Keratinocyte (primary cell): ENCODE results near the gene LONP1. TPM values are rescaled to one million over a fixed set of nuclear protein-coding genes. Genes with fewer than 3 reads are reported as not detected.

Source experiments
- DNase-seq: peaks from one replicate; pipeline ENCODE4 v3.0.0-alpha.2; 2011; ENCODE audit warnings: low read depth, missing footprints, low spot score
- FAIRE-seq: peaks from 2 replicates; lab custom pipeline; 2011; peaks lifted over from hg19 to GRCh38; lab: Jason Lieb, UNC
- H2AFZ ChIP-seq: 2 replicates; pipeline ENCODE4 v1.6.0; 2012; ENCODE audit warnings: low read length, control low read depth, inconsistent platforms; ENCODE audit not compliant: control insufficient read depth
- H3K27ac ChIP-seq: 2 replicates; pipeline ENCODE4 v1.5.1; 2011; ENCODE audit warnings: low read length; ENCODE audit not compliant: control insufficient read depth, insufficient read depth
- H3K27me3 ChIP-seq: 3 replicates; pipeline ENCODE4 v1.6.0; 2011; ENCODE audit warnings: low read length; ENCODE audit not compliant: control insufficient read depth, insufficient read depth; ENCODE audit errors: extremely low read depth
- H3K36me3 ChIP-seq, 2 experiments: 2 replicates in 1 of 2; 3 replicates in 1 of 2; pipeline ENCODE4 v1.5.1; 2011; ENCODE audit warnings: low read length in 2 of 2, mild to moderate bottlenecking in 1 of 2; ENCODE audit not compliant: control insufficient read depth in 2 of 2, insufficient read depth in 2 of 2; ENCODE audit errors: extremely low read depth in 1 of 2
- H3K4me1 ChIP-seq: 3 replicates; pipeline ENCODE4 v1.5.1; 2011; ENCODE audit warnings: low read length; ENCODE audit not compliant: control insufficient read depth, insufficient read depth; ENCODE audit errors: extremely low read depth
- H3K4me2 ChIP-seq: 3 replicates; pipeline ENCODE4 v1.6.0; 2011; ENCODE audit warnings: low read depth, low read length; ENCODE audit not compliant: control insufficient read depth, insufficient read depth; ENCODE audit errors: extremely low read depth
- H3K4me3 ChIP-seq, 3 experiments: fragments of 200-600 bp in 1 of 3; sonication (generic) in 1 of 3; 2 replicates in 2 of 3; 3 replicates in 1 of 3; pipeline ENCODE4 v1.5.1; 2011 to 2016; ENCODE audit warnings: low read length in 3 of 3, mild to moderate bottlenecking in 3 of 3, control low read depth in 2 of 3, inconsistent platforms in 1 of 3, low read depth in 1 of 3, mixed read lengths in 1 of 3, mixed run types in 1 of 3, moderate library complexity in 1 of 3; ENCODE audit not compliant: control insufficient read depth in 2 of 3, insufficient read depth in 2 of 3; ENCODE audit errors: extremely low read depth in 1 of 3
- H3K79me2 ChIP-seq: 2 replicates; pipeline ENCODE4 v1.6.0; 2012; ENCODE audit warnings: low read length; ENCODE audit not compliant: control insufficient read depth, insufficient read depth
- H3K9ac ChIP-seq: 3 replicates; pipeline ENCODE4 v1.6.0; 2011; ENCODE audit warnings: low read length; ENCODE audit not compliant: control insufficient read depth, insufficient read depth; ENCODE audit errors: extremely low read depth
- H3K9me1 ChIP-seq: 3 replicates; pipeline ENCODE4 v1.6.0; 2011; ENCODE audit warnings: low read length; ENCODE audit not compliant: control insufficient read depth, insufficient read depth; ENCODE audit errors: extremely low read depth
- H3K9me3 ChIP-seq: 2 replicates; pipeline ENCODE4 v1.5.1; 2012; ENCODE audit warnings: low read depth, low read length; ENCODE audit not compliant: control insufficient read depth
- H4K20me1 ChIP-seq: 3 replicates; pipeline ENCODE4 v1.6.0; 2011; ENCODE audit warnings: low read length; ENCODE audit not compliant: control insufficient read depth, insufficient read depth; ENCODE audit errors: extremely low read depth
- CTCF ChIP-seq, 3 experiments: IDR thresholded peaks in 1 of 3; conservative IDR thresholded peaks in 1 of 3; optimal IDR thresholded peaks in 1 of 3; 2 replicates in 2 of 3; 3 replicates in 1 of 3; pipeline versions ENCODE3 to v1.5.1; 2011; ENCODE audit warnings: low read length in 3 of 3, mild to moderate bottlenecking in 3 of 3, moderate library complexity in 2 of 3, control low read depth in 1 of 3, inconsistent platforms in 1 of 3; ENCODE audit not compliant: insufficient read depth in 2 of 3; ENCODE audit errors: extremely low read depth in 1 of 3
- EZH2 ChIP-seq: IDR thresholded peaks from one replicate; pipeline ENCODE4 v1.6.1; 2012; ENCODE audit warnings: inconsistent platforms, mild to moderate bottlenecking, low read length, moderate library complexity
- dilution Hi-C: fragments of 300-500 bp; cut with MboI; formaldehyde crosslinking; loops from one replicate; pipeline ENCODE4 v1.7.0; 2020; ENCODE audit warnings: low sequenced_read_pairs; ENCODE audit not compliant: extremely low pct_ligation_motif_present
- polyA plus RNA-seq, 5 experiments: library from polyadenylated mRNA; depleted of rRNA in 3 of 5; stranded (reverse) in 3 of 5; stranded (forward) in 1 of 5; unstranded in 1 of 5; fragments of >200 nt; gene quantifications; 1 replicate in 1 of 5; 2 replicates in 3 of 5; 3 replicates in 1 of 5; pipeline versions ENCODE4 v1.2.1 to v1.2.3, GENCODE V29; 2011 to 2012; ENCODE audit warnings: missing spikeins in 2 of 5, low read depth in 1 of 5, low replicate concordance in 1 of 5

LONP1 gene
- polyA plus RNA-seq, 1 donor (not counting 4 experiments of a cell fraction or from before 2014, with no cell fraction given): 24.2 TPM

DNA sequence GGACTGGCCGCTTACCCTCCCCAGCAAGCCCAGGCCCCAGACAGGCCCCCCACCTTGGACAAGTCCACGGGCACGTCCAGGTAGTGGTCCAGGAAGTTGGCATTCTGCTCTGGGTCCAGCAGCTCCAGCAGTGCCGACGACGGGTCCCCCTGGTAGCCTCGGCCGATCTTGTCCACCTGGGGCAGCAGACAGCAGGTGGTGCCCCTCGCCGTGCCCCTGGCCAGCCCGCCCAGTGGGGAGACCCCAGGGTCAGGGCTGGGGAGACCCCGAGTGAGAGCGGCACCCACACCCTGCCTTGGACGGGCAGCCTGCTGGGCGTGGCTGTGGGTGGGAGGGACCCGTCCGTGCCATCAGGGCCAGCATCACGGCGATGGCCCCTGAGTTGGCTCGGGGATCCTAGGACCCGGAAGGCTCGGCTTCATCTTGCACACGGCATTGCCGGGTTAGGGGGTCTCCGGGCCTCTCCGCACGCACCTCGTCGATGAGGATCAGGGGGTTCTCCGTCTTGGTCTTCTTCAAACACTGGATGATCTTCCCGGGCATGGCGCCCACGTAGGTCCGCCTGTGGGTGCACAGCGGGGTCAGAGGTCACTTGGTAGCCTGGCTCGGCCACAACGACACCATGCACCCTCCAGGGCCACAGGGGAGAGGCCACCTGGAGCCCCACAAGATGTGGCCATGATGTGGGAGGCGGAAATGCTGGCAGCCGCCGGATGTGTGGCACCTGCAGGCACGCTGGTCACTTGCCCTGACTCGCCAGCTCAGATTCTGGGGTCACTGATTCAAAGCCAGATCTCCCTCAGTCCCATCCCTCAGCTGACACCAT lies 23.5 kb downstream of the LONP1 start:
- Histone ChIP-seq H3K36me3 (peaks cover 16 to 60% of the 10 kb centered on the region in 2 experiments), H3K9me1 (no peaks in the 10 kb centered on the region), H3K4me3 (no peak overlapping the region), H3K4me1 (peaks cover 7% of the 10 kb centered on the region), H3K9me3 (no peaks in the 10 kb centered on the region), H2AFZ (no peak overlapping the region), H3K79me2 (peaks cover 39% of the 10 kb centered on the region), H3K27ac (no peak overlapping the region), H3K9ac (no peak overlapping the region), H3K4me2 (no peak overlapping the region), H3K27me3 (no peaks in the 10 kb centered on the region), H4K20me1 (peaks cover 41% of the 10 kb centered on the region)
- TF ChIP-seq EZH2 (no peak), CTCF (optimal IDR thresholded peaks at IDR 0.05 in 1 of 3, IDR thresholded peaks at IDR 0.05 in 1 of 3, conservative IDR thresholded peaks at IDR 0.05 in 1 of 3; ENCODE audit: extremely low read depth in 1 of 3, insufficient read depth in 2 of 3, low read length in 3 of 3) (no peak)
- FAIRE-seq (no peak), DNase-seq (no peak)
- dilution Hi-C loops: no loop called here

- Histone ChIP-seq H3K4me2 (no peak overlapping the region), H3K9me1 (no peaks in the 10 kb centered on the region), H3K4me3 (no peak overlapping the region), H3K36me3 (peaks cover 16 to 64% of the 10 kb centered on the region in 2 experiments), H2AFZ (no peak overlapping the region), H3K27ac (no peak overlapping the region), H3K9me3 (no peaks in the 10 kb centered on the region), H4K20me1 (peaks cover 47% of the 10 kb centered on the region), H3K4me1 (peaks cover 7% of the 10 kb centered on the region), H3K9ac (no peak overlapping the region), H3K27me3 (no peaks in the 10 kb centered on the region), H3K79me2 (peaks cover 46% of the 10 kb centered on the region)
- dilution Hi-C loops: no loop called here
- TF ChIP-seq CTCF (optimal IDR thresholded peaks at IDR 0.05 in 1 of 3, IDR thresholded peaks at IDR 0.05 in 1 of 3, conservative IDR thresholded peaks at IDR 0.05 in 1 of 3; ENCODE audit: extremely low read depth in 1 of 3, insufficient read depth in 2 of 3, low read length in 3 of 3): no peak
- no peak for TF ChIP-seq EZH2
- DNase-seq (no peak), FAIRE-seq (no peak)
These were observed 24.2 kb downstream of the LONP1 start for GRCh38 chr19:5695649-5696195.
